Myocyte (in vitro differentiated cells): ENCODE results near the gene GAB3. TPM values are rescaled to one million over a fixed set of nuclear protein-coding genes. Genes with fewer than 3 reads are reported as not detected.

Experiments used
- total RNA-seq: library from RNA; depleted of rRNA; stranded (reverse); fragments of >200 nt; gene quantifications from 2 replicates; pipeline ENCODE4 v1.2.3, GENCODE V29; 2014

GAB3 gene
- total RNA-seq, 1 donor from 2014 or later, result 7.3 TPM

Other genes starting within 250 kb of the GAB3 start
- 57.1 and 64.9 TPM in 2 replicates for gene FAM3A, start 234.8 kb downstream of the GAB3 start, total RNA-seq
- gene G6PD, start 204.2 kb downstream of the GAB3 start, total RNA-seq, result 20.5 and 24.0 TPM in 2 replicates
- 13.3 and 14.0 TPM in 2 replicates for gene IKBKG, start 203.5 kb downstream of the GAB3 start, total RNA-seq
- gene CTAG1A, start 165.9 kb downstream of the GAB3 start, total RNA-seq, result not detected in 2 replicates
- not detected in 2 replicates for gene CTAG1B, start 131.8 kb downstream of the GAB3 start, total RNA-seq
- not detected in 2 replicates for gene CTAG2, start 97.5 kb downstream of the GAB3 start, total RNA-seq
- gene DKC1, start 11.8 kb upstream of the GAB3 start, total RNA-seq, result 33.6 and 40.7 TPM in 2 replicates
- 10.6 and 11.2 TPM in 2 replicates for gene MPP1, start 54.4 kb upstream of the GAB3 start, total RNA-seq
- gene SMIM9, start 83.6 kb upstream of the GAB3 start, total RNA-seq, result not detected in 2 replicates
- gene F8A1, start 135.3 kb upstream of the GAB3 start, total RNA-seq, result 2.4 and 3.7 TPM in 2 replicates